GM18499 (cell line): ENCODE data around the gene PACS2.

Experiments
- ATAC-seq: cut with Tn5 transposase; IDR thresholded peaks from one replicate; pipeline ENCODE4 v1.9.1; 2021; ENCODE audit warnings: moderate number of reproducible peaks; ENCODE audit not compliant: insufficient read depth, unreplicated experiment

The PACS2 gene

DNA sequence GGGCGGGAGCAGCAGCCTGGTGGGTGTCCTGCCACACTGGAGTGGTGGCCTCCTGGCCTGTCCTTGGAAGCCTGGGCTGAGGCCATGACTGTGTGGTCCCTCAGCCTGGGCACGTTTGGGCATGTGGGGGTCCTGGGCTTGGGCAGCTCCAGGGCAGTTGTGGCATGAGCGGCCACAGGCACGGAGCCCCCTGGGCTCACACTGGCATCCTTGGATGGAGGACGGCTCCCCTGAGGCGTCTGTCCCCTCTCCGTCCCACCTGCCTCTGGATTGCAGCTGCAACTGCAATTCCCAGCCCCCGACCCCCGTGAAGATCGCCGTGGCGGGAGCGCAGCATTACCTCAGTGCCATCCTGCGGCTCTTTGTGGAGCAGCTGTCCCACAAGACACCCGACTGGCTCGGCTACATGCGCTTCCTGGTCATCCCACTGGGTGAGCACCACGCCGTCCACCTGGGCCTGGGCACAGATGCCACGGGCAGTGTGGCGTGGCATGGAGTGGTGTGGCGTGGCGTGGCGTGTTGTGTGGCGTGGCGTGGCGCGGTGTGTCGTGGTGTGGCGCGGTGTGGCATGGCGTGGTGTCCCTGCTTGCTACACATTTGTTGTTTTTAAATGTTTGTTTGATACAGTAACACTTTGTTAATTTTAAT lies 68.7 kb downstream of the PACS2 start:
- ATAC-seq = no peak

DNA sequence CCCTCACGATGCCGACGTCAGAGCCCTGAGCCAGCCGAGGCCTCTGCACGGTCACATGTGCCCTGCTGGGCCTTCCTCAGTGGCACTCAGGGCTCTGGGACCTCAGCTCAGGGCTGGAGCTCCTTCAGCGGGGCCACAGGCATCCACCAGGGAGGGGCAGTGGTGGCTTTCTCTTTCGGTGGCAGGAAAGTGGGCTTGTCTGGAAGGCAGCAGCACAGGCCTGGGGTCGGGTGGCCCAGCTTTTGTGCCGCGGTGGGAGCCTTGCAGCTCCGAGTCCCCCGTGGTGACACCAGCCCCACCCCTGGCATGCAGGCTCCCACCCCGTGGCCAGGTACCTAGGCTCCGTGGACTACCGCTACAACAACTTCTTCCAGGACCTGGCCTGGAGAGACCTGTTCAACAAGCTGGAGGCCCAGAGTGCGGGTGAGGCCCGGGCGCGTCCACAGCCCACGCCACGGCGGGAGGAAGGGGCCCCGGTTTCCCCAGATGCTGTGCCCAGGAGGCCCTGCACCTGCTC lies 69.6 kb downstream of the PACS2 start:
- ATAC-seq = no peak

DNA sequence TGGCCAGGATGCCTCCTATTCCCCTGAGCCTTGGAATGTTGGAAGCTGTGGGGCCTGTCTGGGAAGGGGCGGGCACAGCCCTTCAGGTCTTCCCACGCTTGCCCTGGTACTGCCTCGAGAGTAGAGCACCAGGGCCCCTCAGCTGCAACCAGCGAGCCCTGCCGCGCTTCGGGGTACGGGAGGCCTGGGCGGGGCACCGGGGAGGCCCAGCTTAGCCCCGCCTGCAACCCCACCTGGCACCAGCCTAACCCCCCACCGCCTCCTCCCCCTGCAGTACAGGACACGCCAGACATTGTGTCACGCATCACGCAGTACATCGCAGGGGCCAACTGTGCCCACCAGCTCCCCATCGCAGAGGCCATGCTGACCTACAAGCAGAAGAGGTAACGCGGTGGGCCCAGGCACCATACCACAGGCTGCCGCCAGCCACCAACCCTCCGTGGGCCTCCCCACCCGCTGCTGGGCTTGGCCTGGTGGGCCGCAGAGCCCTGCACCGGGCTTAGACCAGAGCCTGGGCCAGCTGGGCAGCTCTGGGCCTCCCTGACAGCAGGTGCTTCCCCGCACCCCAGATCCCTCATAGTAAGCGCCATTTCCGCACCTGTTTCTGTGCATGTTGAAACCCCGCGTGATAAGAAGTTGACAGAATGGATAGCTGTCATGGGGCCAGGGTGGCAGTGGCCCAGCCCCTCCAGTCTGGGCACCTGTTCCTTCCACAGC lies 70.2 kb downstream of the PACS2 start:
- ATAC-seq = no peak

DNA sequence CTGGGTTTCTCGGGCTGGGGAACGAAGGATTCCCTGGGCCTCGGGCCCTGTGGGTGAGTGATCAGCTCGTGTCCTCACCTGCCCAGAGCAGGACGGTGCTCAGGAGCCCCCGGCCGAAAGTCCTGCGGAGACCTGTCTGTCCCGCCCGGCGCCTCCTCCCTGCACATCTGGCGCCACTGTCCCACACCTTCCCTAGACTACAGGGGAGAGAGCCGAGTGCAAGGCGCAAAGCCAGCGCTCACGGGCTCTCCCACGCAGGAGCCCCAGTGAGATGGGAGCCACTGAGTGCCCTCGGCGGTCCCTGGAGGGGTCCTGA lies 70.7 kb downstream of the PACS2 start:
- no peak for ATAC-seq

DNA sequence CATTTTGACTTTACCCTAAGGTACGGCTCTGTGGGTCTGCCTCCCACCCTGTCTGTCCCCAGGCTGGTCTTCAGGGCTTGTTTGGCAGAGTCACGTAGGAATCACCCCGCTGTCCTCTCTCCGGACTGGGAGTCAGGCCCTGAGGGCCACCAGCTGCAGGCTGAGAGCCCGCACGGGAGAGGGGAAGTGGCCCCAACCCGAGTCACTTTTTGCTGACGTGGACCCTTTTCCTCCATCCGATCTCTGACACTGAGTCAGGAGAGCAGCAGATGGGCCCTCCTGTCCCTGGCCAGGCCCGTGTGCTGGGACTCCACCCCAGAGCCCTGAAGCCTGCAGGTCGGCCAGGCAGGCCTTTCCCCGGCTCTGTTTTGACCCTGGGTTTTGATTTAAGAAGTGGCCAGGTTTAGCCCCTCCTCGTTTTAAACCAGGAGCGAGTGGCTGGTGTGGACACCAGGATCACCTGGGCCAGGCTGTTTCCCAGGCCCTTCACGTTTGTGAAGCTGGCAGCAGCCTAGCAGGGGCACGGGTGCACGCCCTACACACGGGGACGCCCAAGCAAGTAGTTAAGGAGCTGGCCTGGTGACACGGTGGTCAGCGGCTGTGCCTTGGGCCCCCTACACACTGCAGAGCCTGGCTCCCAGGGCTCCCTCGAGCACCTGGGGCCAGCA lies 71.3 kb downstream of the PACS2 start:
- no peak for ATAC-seq

GRCh38 chr14:105386581-105387529 lies 72.3 kb downstream of the PACS2 start:
- no peak for ATAC-seq

DNA sequence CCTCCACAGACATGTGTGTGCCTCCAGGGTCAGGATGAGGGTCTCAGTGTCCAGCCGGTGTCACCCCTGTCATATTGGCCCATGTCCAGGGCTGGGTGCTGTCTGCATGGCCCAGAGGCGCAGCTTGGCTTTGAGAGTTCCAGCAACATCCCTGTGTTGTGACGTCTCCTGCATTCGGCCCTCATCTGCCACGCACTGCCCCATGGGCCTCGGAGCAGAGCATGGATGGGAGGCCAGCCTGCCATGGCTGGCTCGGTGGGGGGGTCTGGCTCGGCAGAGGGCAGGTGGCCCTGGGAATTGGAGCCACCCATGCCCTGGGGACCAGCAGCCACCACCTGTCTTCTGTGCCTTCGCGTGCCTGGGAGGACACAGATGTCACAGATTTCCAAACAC lies 73.0 kb downstream of the PACS2 start:
- ATAC-seq = no peak

DNA sequence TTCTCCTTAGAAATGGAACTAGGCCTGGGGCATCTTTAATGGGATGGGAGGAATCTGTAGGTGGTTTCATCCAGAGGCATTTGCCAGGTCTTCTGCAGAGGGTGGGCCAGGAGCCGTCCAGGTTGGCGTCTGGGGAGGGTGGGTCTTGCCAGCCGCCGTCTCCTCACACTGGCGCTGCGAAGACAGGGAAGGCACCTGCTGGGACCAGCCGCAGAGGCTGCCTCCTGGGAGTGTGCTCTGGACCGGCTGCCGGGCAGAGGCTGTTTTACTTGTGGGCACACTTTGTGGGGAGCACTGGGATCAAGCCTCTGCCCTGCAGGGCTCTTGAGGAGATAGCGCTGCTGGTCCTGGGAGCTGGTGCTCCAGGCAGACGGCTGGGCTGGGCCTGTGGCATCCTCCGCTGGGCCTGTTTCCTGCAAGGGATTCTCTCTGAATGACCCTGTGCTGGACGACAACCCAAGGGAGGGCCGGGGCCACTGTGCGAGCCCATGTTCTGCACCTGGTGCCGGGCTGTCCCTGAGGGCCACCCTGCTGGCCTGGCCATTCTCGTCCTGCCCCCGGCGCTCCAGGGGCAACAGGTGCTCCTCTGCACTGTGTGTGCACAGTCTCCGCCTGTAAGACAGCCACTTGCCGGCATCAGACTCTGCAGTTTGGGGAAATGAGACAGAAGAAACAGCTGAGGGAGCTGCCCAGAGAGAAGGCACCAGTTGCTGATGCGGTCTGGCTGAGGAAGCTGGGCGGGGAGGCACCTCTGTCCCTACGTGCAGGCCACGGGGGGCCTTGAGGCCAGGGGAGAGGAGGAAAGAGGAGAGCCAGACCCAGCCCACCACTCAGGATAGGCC lies 73.8 kb downstream of the PACS2 start:
- ATAC-seq = no peak

- ATAC-seq = no peak
Observed at GRCh38 chr14:105388976-105389375, 74.4 kb downstream of the PACS2 start.

- no peak for ATAC-seq
Observed at GRCh38 chr14:105389534-105389933, 75.0 kb downstream of the PACS2 start.

DNA sequence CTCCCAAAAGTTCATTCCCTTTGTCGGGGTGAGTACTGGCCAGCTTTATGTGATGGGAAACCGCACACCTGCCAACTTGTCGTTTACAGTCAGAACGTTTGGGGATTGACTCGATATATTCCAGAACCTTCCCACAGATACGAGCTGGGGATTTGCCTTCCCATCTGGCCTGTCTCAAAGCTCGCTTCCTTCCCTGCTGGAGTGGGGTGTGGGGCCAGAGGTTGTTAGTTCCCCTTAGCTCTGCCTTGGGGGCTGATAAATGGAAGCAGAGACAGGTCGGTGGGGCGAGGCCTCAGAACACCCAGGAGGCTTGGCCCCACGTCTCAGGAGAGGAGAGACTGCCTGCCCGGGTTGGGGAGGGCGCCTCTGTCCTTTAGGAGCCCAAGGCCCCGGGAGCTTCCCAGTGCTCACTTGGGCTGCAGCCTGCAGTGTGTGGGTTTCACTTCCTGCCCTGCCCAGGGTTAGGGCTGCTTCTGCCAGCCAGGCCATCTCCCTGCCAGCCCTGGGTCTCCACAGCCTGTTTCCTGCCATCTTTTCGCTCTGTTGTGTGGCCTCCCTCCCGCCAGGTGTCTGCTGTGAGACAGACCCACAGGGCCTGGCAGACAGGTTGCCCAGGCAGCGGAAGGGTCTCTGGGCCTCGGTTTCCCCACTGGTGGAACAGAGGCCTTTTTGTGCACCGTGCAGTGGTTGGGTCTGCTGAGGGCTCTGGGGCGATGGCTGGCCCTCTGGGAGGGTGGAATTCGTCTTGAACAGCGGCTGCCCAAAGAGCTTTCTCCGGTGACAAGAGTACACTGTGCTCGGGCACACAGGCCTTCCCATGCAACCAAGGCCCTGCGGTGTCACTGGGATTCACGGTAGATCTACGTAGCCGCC lies 75.7 kb downstream of the PACS2 start:
- ATAC-seq = no peak

- ATAC-seq = no peak
Observed at GRCh38 chr14:105390849-105391500, 76.4 kb downstream of the PACS2 start.

- ATAC-seq = no peak
Observed at GRCh38 chr14:105391541-105391940, 77.0 kb downstream of the PACS2 start.

GRCh38 chr14:105392131-105393090 lies 77.9 kb downstream of the PACS2 start:
- no peak for ATAC-seq

- ATAC-seq = no peak
Observed at GRCh38 chr14:105393151-105393550, 78.6 kb downstream of the PACS2 start.

- ATAC-seq = no peak
Observed at GRCh38 chr14:105394714-105395537, 80.4 kb downstream of the PACS2 start.
